HAP-1 (cell line): Measurements from ENCODE around the gene LRRC58.
A peak's percentile ranks its signal among the peaks of the same experiment; 100 is the strongest.
"Not testable (repeated sequence)": the region's sequence is repeated elsewhere in the genome, so short reads cannot be mapped to it uniquely, and the experiment has no call there.

Source experiments
- DNase-seq, 2 experiments: peaks; one replicate each; pipeline ENCODE4 v3.0.0-alpha.2; 2016 to 2020; ENCODE audit warnings: low spot score in 2 of 2
- H3K27me3 ChIP-seq: fragments of 250-450 bp; sonication (Bioruptor Pico); 2 replicates; pipeline ENCODE4 v1.5.1; 2020; ENCODE audit warnings: low read depth, mild to moderate bottlenecking, moderate library complexity
- H3K36me3 ChIP-seq: fragments of 250-450 bp; sonication (Bioruptor Pico); replicated peaks from 2 replicates; pipeline ENCODE4 v1.5.1; 2020; ENCODE audit warnings: mild to moderate bottlenecking
- H3K4me1 ChIP-seq: fragments of 250-450 bp; sonication (Bioruptor Pico); 2 replicates; pipeline ENCODE4 v1.5.1; 2020; ENCODE audit warnings: mild to moderate bottlenecking
- H3K4me3 ChIP-seq: fragments of 250-450 bp; sonication (Bioruptor Pico); 2 replicates; pipeline ENCODE4 v1.5.1; 2020; ENCODE audit warnings: mild to moderate bottlenecking, moderate library complexity
- H3K9me3 ChIP-seq: fragments of 250-450 bp; sonication (Bioruptor Pico); 2 replicates; pipeline ENCODE4 v1.5.1; 2020; ENCODE audit warnings: mild to moderate bottlenecking, moderate library complexity
- in situ Hi-C: fragments of 300-500 bp; cut with MboI; formaldehyde crosslinking; loops from 3 replicates; pipeline ENCODE4 v1.14.3; 2020; ENCODE audit warnings: low sequenced_read_pairs, inconsistent platforms, mixed read lengths

LRRC58 gene

DNA sequence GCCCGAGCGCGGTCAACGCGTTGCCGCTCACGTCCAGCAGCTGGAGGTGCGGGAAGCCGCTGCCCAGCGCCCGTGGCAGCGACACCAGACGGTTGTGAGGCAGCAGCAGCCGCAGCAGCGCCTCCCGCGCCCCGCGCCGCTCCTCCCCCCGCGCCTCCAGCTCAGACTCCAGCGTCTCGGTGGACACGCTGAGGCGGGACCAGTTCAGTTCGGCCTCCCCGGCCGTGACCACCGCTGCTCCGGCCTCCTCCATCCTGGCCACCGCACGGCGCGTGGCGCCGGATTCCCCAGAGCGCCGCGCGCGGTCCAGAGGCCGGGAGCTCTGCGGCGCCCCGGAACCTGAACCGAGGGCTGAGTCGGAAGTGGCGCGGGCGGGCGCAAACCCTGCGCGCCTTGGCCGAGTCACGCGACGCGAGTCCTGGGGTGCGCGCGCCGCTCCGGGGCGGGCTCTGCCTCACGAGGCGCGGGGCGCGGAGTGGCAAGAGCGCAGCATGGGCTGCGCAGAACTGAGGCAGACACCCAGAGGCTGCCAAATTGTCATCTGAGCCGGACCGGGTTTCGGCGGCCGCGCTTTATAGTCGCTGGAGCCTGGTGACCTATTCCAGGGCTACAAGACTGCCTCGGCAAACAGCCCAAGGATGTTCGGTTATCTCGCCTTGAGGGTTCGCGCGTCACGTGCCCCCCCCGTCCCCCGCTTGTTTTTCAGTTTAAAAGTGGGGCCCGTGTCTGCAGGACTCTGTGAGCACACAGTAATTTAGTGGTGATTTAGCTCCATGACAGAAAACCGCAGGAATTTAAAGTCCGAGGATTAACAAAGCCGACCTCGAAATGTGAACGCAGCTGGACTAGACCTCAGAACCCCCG, at the start of gene LRRC58:
TSS of gene LRRC58 (minus strand) at position 364 of the 864 bp plus-strand sequence. CDS start at position 253, 111 bp downstream.
- peak; percentile 67 to 88 for DNase-seq
- Histone ChIP-seq H3K9me3 (no peaks in the 10 kb centered on the region), H3K4me3 (peak within 1 kb of the TSS; percentile 62), H3K4me1 (peaks cover 13% of the 10 kb centered on the region), H3K36me3 (no peaks in the 10 kb centered on the region; the same call in 1 of the 2 replicates), H3K27me3 (no peaks in the 10 kb centered on the region)
- in situ Hi-C loops = no loop called here

DNA sequence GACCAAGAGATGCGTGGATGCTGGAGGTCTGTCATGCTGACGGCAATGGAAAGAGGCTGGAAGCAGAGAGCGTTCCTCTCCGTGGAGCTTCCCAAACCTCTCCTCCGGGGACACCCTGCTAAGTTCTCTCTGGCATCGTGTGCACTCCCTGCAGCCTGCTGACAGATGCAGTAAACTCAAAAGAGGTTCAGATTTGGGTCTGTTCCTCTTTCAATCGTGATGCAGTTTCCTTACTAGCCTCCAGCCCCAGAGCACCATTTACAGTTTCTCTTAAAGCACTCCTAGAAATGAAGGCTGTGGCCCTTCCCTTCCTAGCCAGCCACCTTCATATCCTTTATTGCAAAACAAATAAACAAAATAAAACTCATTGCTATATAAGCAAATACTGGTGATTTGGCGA, 47.3 kb upstream of the LRRC58 start:
- DNase-seq = no peak
- no peaks in the 10 kb centered on the region for H3K4me1 ChIP-seq
- no peak overlapping the region for H3K4me3 ChIP-seq
- peaks cover 37% of the 10 kb centered on the region for H3K36me3 ChIP-seq
- H3K27me3 ChIP-seq = no peaks in the 10 kb centered on the region
- in situ Hi-C loops = no loop called here
- no peaks in the 10 kb centered on the region for H3K9me3 ChIP-seq

DNA sequence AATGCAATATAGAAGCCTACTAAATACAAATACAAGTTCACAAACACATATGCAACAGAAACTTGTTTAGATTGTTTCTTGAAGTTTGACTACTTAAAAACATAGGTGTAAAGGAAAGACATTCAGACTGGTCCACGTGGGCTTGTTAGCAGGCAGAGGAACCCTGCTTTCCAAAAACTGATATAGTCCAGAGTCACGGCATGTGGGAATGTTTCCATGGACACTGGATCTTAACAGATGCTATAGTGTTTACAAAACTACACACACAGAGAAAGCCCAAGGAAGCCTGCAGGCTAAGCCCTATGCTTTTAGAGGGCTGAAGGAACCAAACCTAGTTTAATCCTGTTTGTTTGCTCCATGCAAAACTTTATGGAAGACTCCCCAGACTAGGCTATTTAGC, 45.2 kb upstream of the LRRC58 start:
- in situ Hi-C loops = no loop called here

DNA sequence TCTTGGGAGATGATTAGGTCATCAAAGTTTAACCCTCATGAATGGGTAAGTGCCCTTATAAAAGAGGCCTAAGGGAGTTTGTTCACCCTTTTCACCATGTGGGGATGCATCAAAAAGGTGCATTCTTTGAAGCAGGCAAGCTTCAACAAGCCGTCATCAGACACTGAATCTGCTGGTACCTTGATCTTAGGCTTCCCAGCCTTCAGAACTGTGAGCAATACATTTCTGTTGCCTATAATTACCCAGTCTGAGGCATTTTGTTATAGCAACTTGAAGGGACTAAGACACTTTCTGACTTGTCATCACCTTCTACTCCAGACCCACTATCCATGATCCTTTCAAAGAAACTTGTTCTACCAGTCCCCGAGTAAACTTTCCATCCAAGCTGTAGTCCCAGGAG, 44.6 kb upstream of the LRRC58 start:
- in situ Hi-C loops = no loop called here
- Histone ChIP-seq H3K27me3 (no peaks in the 10 kb centered on the region), H3K9me3 (no peaks in the 10 kb centered on the region), H3K36me3 (peaks cover 21% of the 10 kb centered on the region), H3K4me1 (no peaks in the 10 kb centered on the region), H3K4me3 (no peak overlapping the region)
- DNase-seq = no peak

More for the DNA sequence above, 45.2 kb upstream of the LRRC58 start:
- no peaks in the 10 kb centered on the region for H3K4me1 ChIP-seq
- no peak for DNase-seq
- H3K4me3 ChIP-seq = no peak overlapping the region
- no peaks in the 10 kb centered on the region for H3K9me3 ChIP-seq
- peaks cover 27% of the 10 kb centered on the region for H3K36me3 ChIP-seq
- H3K27me3 ChIP-seq = no peaks in the 10 kb centered on the region

DNA sequence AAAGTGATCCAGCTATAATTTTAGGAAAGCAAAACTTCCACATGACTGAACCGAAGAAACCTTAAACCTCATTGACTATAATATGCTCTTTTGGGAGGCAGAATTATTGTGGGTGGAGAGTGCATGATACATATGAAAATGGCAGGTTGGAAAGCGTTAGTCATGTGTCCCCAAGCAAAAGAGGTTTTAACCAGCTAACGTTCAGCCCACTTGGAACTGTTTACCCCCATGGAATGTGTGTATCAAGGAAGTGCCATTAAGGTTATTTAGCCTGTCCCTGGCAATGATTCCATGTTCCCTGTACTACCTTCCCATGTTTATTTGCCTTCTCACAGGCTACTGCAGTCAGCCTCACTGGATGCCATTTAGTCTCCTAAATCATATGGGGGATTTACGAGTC, 44.1 kb upstream of the LRRC58 start:
- no peaks in the 10 kb centered on the region for H3K27me3 ChIP-seq
- H3K9me3 ChIP-seq = no peaks in the 10 kb centered on the region
- H3K4me3 ChIP-seq = no peak overlapping the region
- H3K36me3 ChIP-seq = peaks cover 17% of the 10 kb centered on the region
- H3K4me1 ChIP-seq = no peaks in the 10 kb centered on the region
- in situ Hi-C loops = no loop called here
- no peak for DNase-seq

DNA sequence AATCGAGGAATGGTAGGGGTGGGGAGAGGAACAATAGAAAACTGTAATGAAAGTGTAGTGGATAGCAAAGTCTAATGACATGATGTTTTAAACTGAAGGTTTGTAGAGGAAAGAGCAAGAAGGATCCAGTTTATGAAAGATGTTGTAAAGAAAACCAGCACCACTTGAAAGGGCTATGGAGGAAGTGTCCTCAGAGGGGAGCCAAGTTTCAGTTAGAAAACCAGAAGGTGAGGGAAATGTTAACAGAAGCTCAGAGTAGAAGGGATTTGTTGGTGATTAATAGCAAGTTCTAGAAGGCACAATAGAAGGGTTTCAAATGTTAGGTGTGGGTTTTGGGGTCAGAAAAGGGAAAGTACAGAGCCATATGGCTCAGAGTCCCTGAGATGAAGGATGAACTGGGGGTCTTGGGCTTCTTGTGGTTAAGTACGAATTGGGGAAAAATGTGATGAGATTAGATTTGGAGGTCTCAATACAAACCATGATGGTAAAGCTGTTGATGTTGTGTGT, 33.8 kb upstream of the LRRC58 start:
- Histone ChIP-seq H3K27me3 (no peaks in the 10 kb centered on the region), H3K4me3 (no peak overlapping the region), H3K9me3 (no peaks in the 10 kb centered on the region), H3K36me3 (no peaks in the 10 kb centered on the region), H3K4me1 (no peaks in the 10 kb centered on the region)
- DNase-seq = no peak
- in situ Hi-C loops = no loop called here

DNA sequence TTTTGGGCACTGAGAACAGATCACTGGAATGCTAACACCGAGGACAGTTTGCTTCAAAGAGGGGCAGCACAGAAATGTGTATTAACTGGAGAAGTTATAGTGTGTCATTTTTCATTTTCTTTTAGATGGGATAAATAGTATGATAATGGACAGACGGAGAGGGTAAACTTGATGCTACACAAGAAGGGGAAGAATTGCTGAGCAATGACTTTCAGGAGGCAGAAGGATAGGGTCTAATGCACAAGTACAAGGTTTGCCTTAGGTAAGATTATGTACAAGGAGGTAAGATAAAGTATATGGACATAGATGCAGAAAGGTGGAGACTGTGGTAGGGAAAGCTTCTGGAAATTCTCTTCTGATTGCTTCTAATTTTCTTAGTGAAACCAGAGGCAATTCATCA, 32.3 kb upstream of the LRRC58 start:
- in situ Hi-C loops = no loop called here
- no peaks in the 10 kb centered on the region for H3K27me3 ChIP-seq
- no peak for DNase-seq
- H3K9me3 ChIP-seq = no peaks in the 10 kb centered on the region
- H3K36me3 ChIP-seq = no peaks in the 10 kb centered on the region
- H3K4me1 ChIP-seq = no peaks in the 10 kb centered on the region
- no peak overlapping the region for H3K4me3 ChIP-seq

DNA sequence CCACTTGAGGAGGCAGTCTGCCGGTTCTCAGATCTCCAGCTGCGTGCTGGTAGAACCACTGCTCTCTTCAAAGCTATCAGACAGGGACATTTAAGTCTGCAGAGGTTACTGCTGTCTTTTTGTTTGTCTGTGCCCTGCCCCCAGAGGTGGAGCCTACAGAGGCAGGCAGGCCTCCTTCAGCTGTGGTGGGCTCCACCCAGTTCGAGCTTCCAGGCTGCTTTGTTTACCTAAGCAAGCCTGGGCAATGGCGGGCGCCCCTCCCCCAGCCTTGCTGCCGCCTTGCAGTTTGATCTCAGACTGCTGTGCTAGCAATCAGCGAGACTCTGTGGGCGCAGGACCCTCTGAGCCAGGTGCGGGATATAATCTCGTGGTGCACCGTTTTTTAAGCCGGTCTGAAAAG, 28.8 kb upstream of the LRRC58 start:
- H3K4me1 ChIP-seq, H3K9me3 ChIP-seq, H3K27me3 ChIP-seq, H3K36me3 ChIP-seq, H3K4me3 ChIP-seq, in situ Hi-C loops, DNase-seq: not testable (repeated sequence)

DNA sequence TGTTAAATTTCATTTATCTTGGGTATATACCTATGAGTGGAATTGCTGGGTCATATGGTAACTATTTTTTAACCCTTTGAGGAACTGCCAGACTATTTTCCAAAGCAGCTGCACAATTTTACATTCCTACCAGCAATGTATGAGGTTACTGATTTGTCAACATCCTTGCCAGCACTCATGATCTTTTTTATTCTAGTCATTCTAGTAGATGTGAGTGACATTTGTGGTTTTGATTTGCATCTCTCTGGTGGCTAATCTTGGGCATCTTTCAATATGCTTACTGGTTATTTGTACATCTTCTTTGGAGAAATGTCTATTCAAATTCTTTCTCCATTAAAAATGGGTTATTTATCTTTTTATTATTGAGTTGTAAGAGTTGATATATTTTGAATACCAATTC, 21.3 kb upstream of the LRRC58 start:
- H3K27me3 ChIP-seq = peaks cover 16% of the 10 kb centered on the region
- no peaks in the 10 kb centered on the region for H3K36me3 ChIP-seq
- H3K4me3 ChIP-seq = no peak overlapping the region
- no peaks in the 10 kb centered on the region for H3K9me3 ChIP-seq
- DNase-seq = no peak
- H3K4me1 ChIP-seq = no peaks in the 10 kb centered on the region
- in situ Hi-C loops = no loop called here

DNA sequence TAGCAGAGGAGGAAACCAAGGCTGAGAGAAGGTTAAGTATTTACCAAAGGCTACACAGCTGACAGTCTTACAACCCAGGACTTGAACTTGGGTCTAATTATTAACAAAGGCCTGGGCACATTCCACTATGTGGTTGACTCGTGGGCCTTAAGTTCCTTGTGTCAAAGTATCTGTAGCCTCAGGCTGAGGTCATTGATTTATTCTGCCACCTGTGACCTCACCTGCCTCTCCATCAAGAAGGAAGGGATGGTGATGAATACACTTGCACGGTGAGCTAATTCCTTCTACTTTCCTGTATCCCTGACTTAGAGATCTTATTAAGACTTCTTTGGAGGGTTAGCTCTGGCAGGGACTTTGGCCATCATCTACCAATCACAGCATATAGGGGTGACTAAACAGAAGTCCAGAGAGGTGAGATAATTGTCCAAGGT, 19.9 kb upstream of the LRRC58 start:
- H3K4me1 ChIP-seq = no peaks in the 10 kb centered on the region
- no peaks in the 10 kb centered on the region for H3K36me3 ChIP-seq
- no peak for DNase-seq
- H3K4me3 ChIP-seq = no peak overlapping the region
- peaks cover 16% of the 10 kb centered on the region for H3K27me3 ChIP-seq
- no peaks in the 10 kb centered on the region for H3K9me3 ChIP-seq
- in situ Hi-C loops = no loop called here

DNA sequence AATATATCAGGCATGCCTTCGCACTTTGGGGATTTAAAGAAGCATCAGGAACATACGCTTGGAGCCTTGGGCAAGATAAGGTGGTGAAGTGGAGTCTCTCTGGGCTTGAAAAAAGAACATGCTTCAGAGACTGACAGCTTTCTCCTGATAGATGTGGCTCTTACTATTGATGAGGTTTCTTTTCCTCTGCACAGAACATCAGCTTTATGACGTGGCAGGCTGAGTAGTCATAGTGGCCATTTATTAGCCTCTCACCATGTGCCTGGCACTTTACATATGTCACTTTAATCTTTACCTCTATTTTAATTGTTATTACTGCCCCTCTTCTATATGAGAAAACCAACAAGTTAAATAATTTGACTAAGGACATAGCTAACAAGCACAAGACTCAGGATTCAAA, 19.0 kb upstream of the LRRC58 start:
- DNase-seq = no peak

DNA sequence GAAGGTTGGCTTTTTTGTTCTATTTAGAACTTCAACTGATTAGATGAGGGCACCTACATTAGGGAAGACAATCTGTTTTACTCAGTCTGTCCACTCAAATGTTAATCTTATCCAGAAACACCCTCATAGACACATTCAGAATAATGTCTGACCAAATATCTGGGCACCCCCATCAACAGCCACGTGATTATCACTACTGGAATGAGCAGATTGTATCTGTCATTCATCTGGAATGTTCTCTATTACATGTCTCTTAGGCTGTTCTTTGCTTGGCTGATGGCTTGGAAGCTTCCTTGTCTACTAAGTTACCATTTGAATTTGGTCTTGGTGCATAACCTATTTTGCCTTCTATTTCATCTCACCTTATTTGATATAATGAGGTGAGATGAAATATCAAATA, 15.7 kb upstream of the LRRC58 start:
- Histone ChIP-seq H3K4me3 (no peak overlapping the region), H3K27me3 (peaks cover 11% of the 10 kb centered on the region), H3K9me3 (no peaks in the 10 kb centered on the region), H3K36me3 (no peaks in the 10 kb centered on the region), H3K4me1 (no peaks in the 10 kb centered on the region)
- no peak for DNase-seq
- in situ Hi-C loops = no loop called here

More for the DNA sequence above, 19.0 kb upstream of the LRRC58 start:
- in situ Hi-C loops = no loop called here
- peaks cover 18% of the 10 kb centered on the region for H3K27me3 ChIP-seq
- H3K9me3 ChIP-seq = no peaks in the 10 kb centered on the region
- no peaks in the 10 kb centered on the region for H3K4me1 ChIP-seq
- no peak overlapping the region for H3K4me3 ChIP-seq
- H3K36me3 ChIP-seq = no peaks in the 10 kb centered on the region

DNA sequence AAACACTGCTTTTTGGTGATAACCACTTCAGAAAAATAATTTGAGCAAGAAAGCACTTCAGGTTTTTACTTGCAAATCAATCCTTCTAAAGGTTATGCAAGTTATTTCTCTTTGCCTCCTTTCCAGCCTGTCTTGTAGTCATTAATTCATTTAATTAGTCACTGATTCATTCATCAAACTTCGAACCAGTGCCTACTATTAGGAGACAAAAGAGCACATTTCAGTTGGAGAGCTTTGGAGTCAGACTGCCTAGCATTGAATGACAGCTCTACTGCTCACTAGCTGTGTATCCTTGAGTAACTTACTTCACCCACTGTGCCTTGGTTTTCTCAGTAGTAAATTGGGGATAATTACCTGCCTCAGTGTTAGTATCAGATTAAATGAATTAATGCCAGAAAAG, 14.9 kb upstream of the LRRC58 start:
- peaks cover 11% of the 10 kb centered on the region for H3K27me3 ChIP-seq
- in situ Hi-C loops = no loop called here
- no peak for DNase-seq
- H3K4me1 ChIP-seq = no peaks in the 10 kb centered on the region
- no peaks in the 10 kb centered on the region for H3K36me3 ChIP-seq
- H3K9me3 ChIP-seq = no peaks in the 10 kb centered on the region
- no peak overlapping the region for H3K4me3 ChIP-seq

DNA sequence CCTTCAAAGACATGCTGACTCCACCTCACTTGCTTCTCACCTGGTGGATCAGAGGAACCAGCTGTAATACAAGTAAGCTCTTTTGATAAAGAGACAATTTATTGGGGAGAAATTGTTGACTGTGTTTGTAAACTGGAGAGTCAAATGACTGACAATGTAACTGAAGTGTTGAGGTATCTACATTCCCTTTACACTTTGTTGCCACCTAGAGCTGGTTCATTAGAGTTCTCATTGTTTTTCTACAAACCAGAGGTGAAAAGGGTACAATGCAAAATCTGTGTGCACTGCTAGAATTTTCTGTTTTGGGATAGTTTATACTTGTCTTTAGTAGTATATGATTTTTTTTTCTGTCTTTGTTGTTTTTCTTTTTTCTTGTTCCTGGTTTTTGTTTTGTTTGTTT, 8.7 kb upstream of the LRRC58 start:
- Histone ChIP-seq H3K9me3 (no peaks in the 10 kb centered on the region), H3K4me1 (no peaks in the 10 kb centered on the region), H3K4me3 (no peak overlapping the region), H3K27me3 (0 out of 2 replicates have a peak, but pooled peaks cover 3% of the 10 kb centered on the region), H3K36me3 (no peaks in the 10 kb centered on the region)
- in situ Hi-C loops = no loop called here
- no peak for DNase-seq
